Activated CD4-positive, alpha-beta T cell treated with anti-CD3 and anti-CD28 coated beads for 36 hours (primary cell): Measurements from ENCODE around the gene ROBO2. TPM values are rescaled to one million over a fixed set of nuclear protein-coding genes. Genes with fewer than 3 reads are reported as not detected.

ENCODE experiments used
- ATAC-seq: fragments of 200-7000 bp; cut with Tn5 transposase; one replicate; pipeline ENCODE4 v1.10.0; 2021; ENCODE audit warnings: mild to moderate bottlenecking, moderate library complexity
- CTCF ChIA-PET: fragments of 350-600 bp; sonication (Branson Sonifier 250); formaldehyde crosslinking; loops from one replicate; lab custom pipeline; 2021; ENCODE audit warnings: antibody characterized with exemption; lab: Charles Lee
- POLR2A ChIA-PET: fragments of 350-600 bp; sonication (Branson Sonifier 250); formaldehyde crosslinking; loops from one replicate; lab custom pipeline; 2021; ENCODE audit warnings: antibody characterized with exemption, inconsistent platforms; lab: Charles Lee
- DNase-seq: peaks from one replicate; pipeline ENCODE4 v3.0.0-alpha.2; 2020
- H3K27ac Mint-ChIP-seq: one replicate; pipeline ENCODE4 v1.8.0; 2021; ENCODE audit warnings: mixed read lengths
- H3K27me3 Mint-ChIP-seq: one replicate; pipeline ENCODE4 v1.8.0; 2021; ENCODE audit warnings: mixed read lengths
- H3K36me3 Mint-ChIP-seq: one replicate; pipeline ENCODE4 v1.8.0; 2021; ENCODE audit warnings: low read depth, mixed read lengths
- H3K4me1 Mint-ChIP-seq: one replicate; pipeline ENCODE4 v1.8.0; 2021; ENCODE audit warnings: mixed read lengths
- H3K4me3 Mint-ChIP-seq: one replicate; pipeline ENCODE4 v1.8.0; 2021; ENCODE audit warnings: mild to moderate bottlenecking, moderate library complexity, mixed read lengths
- H3K9me3 Mint-ChIP-seq: one replicate; pipeline ENCODE4 v1.8.0; 2021; ENCODE audit warnings: low read depth, mixed read lengths
- intact Hi-C, 2 experiments: fragments of 100-400 bp; cut with DNase I in 1 of 2; cut with micrococcal nuclease in 1 of 2; formaldehyde crosslinking; loops; one replicate each; pipeline versions ENCODE4 v1.14.2 to v1.15.1; 2022 to 2024; cut with DNase I, micrococcal nuclease
- total RNA-seq, 2 experiments: library from RNA; stranded (reverse); gene quantifications; one replicate each; pipeline ENCODE4 v1.2.3, GENCODE V29; 2021

ROBO2 gene
- total RNA-seq, 2 experiments from 2014 or later: not detected

DNA sequence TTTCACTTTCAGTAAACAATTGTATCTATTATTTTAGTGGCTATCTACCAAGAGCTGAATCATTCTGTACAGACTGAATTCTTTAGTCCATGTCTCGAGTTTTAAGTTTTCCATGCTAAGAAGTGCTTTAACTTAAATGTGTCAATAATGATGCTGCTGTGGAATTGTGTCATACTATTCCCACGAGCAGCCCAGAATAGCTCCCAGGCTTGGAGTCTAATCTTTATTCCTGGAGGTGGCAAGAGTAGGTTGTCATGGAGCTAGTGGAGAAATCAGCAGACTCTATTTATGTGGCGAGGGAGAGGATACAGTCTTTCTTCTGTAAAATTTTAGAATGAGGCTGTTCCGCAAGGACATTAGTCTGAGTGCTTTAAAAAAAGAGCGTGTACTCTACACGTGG lies 207.2 kb downstream of the ROBO2 start:
- CTCF ChIA-PET: no interaction called here

GRCh38 chr3:77247817-77248216 lies 207.9 kb downstream of the ROBO2 start:
- Mint-ChIP-seq H3K4me3 (no peak overlapping the region), H3K27ac (no peak overlapping the region), H3K36me3 (no peaks in the 10 kb centered on the region), H3K9me3 (peaks cover 11% of the 10 kb centered on the region), H3K27me3 (no peaks in the 10 kb centered on the region), H3K4me1 (no peaks in the 10 kb centered on the region)
- DNase-seq: no peak
- ChIA-PET POLR2A (no interaction called here), CTCF (no interaction called here)
- intact Hi-C loops: no loop called here
- ATAC-seq: no peak

More for the DNA sequence above, 207.2 kb downstream of the ROBO2 start:
- no peak for DNase-seq
- POLR2A ChIA-PET: no interaction called here
- no peak overlapping the region for H3K27ac Mint-ChIP-seq
- no peaks in the 10 kb centered on the region for H3K36me3 Mint-ChIP-seq
- peaks cover 9% of the 10 kb centered on the region for H3K9me3 Mint-ChIP-seq
- H3K4me3 Mint-ChIP-seq: no peak overlapping the region
- ATAC-seq: no peak
- intact Hi-C loops: no loop called here
- no peaks in the 10 kb centered on the region for H3K27me3 Mint-ChIP-seq
- H3K4me1 Mint-ChIP-seq: no peaks in the 10 kb centered on the region

DNA sequence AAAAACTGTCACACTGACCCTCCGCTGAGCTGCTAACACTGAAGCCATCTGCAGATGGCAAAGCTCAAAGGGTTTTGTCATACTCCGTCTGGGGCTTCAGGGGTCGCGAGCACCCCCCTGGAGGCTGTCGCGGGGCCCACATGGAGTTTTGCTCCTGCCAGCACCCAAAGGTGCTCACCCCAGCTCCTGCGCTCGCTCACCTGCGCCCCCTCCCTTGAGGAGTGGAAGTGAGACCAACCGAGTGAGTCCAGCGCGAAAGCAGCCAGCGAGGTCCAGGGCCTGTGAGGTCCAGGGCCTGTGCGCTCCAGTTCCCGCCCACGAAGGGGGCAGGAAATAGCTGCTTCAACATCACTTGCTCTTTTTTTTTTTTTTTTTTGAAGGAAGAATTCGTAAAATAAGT lies 208.5 kb downstream of the ROBO2 start:
- POLR2A ChIA-PET: no interaction called here
- no peak for ATAC-seq
- CTCF ChIA-PET: no interaction called here
- H3K36me3 Mint-ChIP-seq: no peaks in the 10 kb centered on the region
- intact Hi-C loops: no loop called here
- no peak overlapping the region for H3K27ac Mint-ChIP-seq
- no peaks in the 10 kb centered on the region for H3K4me1 Mint-ChIP-seq
- peaks cover 11% of the 10 kb centered on the region for H3K9me3 Mint-ChIP-seq
- H3K4me3 Mint-ChIP-seq: no peak overlapping the region
- no peaks in the 10 kb centered on the region for H3K27me3 Mint-ChIP-seq
- no peak for DNase-seq

DNA sequence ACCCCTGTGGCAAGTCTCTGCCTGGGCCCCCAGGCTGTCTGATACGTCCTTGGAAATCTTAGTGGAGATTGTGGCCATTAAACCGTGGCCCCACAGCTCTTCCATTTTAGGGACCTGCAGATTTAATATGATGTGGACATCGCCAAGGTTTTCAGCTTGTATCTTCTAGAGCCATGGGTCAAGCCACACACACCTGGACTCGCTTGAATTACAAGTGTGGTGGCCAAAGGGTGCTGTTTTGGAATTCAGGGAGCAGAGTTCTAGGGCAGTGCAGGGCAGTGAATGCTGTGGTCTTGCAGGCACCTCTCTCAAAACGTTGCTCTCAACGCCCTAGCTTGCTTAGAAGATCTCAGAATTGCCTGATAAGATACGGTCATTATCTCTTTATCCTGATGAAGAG lies 211.2 kb downstream of the ROBO2 start:
- ChIA-PET POLR2A (no interaction called here), CTCF (no interaction called here)
- Mint-ChIP-seq H3K4me3 (no peak overlapping the region), H3K4me1 (no peaks in the 10 kb centered on the region), H3K27me3 (no peaks in the 10 kb centered on the region), H3K9me3 (peaks cover 7% of the 10 kb centered on the region), H3K36me3 (no peaks in the 10 kb centered on the region), H3K27ac (no peak overlapping the region)
- no peak for ATAC-seq
- DNase-seq: no peak
- intact Hi-C loops: no loop called here

DNA sequence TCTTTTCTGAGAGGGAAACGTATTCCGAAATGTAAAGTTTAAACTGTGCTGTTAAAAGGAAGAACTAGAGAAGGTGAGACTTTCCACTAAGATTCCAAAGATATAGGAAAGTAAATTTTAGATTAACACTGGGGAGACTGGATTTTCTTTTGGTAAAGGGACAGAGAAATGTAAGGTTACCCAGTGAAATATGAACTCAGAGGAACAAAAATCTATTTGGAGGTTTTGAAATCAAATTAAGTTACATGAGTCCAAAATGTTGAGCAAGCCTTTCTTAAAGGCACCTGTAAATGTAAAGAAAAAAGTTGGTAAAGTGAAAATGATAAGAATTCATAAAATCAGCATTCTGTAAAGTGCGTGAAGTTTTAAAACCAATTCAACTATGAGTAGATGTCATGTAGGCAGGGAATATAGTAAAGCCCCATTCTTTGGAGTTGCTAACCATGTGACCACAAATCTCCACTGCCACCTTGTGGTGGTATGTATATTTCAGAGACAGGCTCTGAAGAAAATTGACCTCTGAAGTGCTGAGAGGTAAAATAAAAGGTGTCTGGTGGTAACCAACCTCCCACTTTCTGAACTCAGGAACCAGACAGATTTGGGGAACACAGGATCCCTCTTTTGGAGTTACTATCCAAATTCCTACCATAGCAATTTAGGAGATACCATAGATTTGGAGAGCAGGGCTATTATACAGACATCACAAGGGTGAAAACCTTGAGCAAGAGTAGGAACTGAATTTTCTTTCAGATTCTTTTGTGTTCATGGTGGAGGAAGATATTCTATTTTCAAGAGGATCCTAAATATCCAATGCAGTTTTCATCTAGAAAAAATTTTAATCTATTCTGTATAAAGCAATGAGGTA lies 215.3 kb downstream of the ROBO2 start:
- intact Hi-C loops: loop anchor here in 1 of 2 experiments (1.0 kb wide), 1 partner anchor 217 kb away; no protein-coding TSS in a partner anchor
- POLR2A ChIA-PET: no interaction called here
- no peaks in the 10 kb centered on the region for H3K27me3 Mint-ChIP-seq
- DNase-seq (peak; percentile 32), ATAC-seq (no peak)
- H3K27ac Mint-ChIP-seq: no peak overlapping the region
- H3K4me3 Mint-ChIP-seq: no peak overlapping the region
- CTCF ChIA-PET: no interaction called here
- H3K4me1 Mint-ChIP-seq: no peaks in the 10 kb centered on the region
- H3K9me3 Mint-ChIP-seq: peaks cover 7% of the 10 kb centered on the region
- H3K36me3 Mint-ChIP-seq: no peaks in the 10 kb centered on the region

GRCh38 chr3:77256584-77257503 lies 216.9 kb downstream of the ROBO2 start:
- Mint-ChIP-seq H3K4me1 (no peaks in the 10 kb centered on the region), H3K27me3 (no peaks in the 10 kb centered on the region), H3K4me3 (no peak overlapping the region), H3K9me3 (peaks cover 7% of the 10 kb centered on the region), H3K27ac (no peak overlapping the region), H3K36me3 (no peaks in the 10 kb centered on the region)
- POLR2A ChIA-PET: no interaction called here
- no peak for DNase-seq
- CTCF ChIA-PET: interaction anchor here (0.6 to 0.7 kb wide), 2 partner anchors 379 to 395 kb away, joined by 3 to 4 read pairs; no protein-coding TSS in a partner anchor
- ATAC-seq: no peak
- intact Hi-C loops: no loop called here

GRCh38 chr3:77259694-77260093 lies 219.8 kb downstream of the ROBO2 start:
- Mint-ChIP-seq H3K36me3 (no peaks in the 10 kb centered on the region), H3K9me3 (peaks cover 5% of the 10 kb centered on the region), H3K4me3 (no peak overlapping the region), H3K27me3 (no peaks in the 10 kb centered on the region), H3K4me1 (no peaks in the 10 kb centered on the region), H3K27ac (no peak overlapping the region)
- DNase-seq (no peak), ATAC-seq (no peak)
- intact Hi-C loops: no loop called here
- CTCF ChIA-PET: no interaction called here
- POLR2A ChIA-PET: no interaction called here

- Mint-ChIP-seq H3K36me3 (no peaks in the 10 kb centered on the region), H3K4me1 (no peaks in the 10 kb centered on the region), H3K27ac (no peak overlapping the region), H3K4me3 (no peak overlapping the region), H3K9me3 (peaks cover 10% of the 10 kb centered on the region), H3K27me3 (no peaks in the 10 kb centered on the region)
- ChIA-PET CTCF (no interaction called here), POLR2A (no interaction called here)
- ATAC-seq (no peak), DNase-seq (no peak)
- intact Hi-C loops: no loop called here
These were observed 222.5 kb downstream of the ROBO2 start for GRCh38 chr3:77262361-77262760.

DNA sequence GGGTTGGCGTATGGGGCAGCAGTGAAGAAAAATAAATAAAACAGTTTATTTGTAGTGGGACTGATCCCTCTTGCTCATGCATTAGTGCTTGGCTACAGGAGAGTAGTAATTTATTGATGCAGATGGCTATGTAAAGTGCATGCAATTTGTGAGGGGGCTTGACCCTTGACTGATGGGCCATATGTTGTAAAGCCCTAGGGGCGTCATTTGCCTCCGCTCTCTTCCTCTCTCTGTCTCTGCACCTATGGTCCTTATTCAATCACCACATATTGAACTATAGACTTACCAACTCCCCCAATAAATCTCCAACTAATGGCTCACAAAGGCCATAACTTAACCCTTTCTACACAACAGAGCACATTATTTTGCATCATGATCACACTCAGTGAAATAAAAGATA lies 227.7 kb downstream of the ROBO2 start:
- no peak for DNase-seq
- POLR2A ChIA-PET: no interaction called here

DNA sequence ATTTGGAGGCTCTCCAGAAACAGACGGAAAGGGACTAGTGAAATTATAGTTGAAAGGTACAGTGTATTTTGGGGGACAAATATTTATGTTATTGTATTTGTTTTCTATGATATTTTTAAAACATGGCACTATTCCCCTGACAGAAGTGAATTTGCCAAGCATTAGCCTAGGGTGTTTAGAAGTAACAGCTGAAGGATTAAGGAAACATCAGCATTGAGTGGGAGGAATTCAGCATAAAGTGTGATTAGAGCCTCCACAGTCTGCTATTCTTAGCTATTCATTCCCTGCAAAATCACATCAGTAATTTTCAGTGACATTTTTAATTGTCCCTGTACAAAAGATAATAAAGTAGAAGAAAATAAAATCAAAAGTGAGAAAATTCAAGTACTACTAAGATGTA lies 231.4 kb downstream of the ROBO2 start:
- ChIA-PET CTCF (no interaction called here), POLR2A (no interaction called here)
- Mint-ChIP-seq H3K27me3 (no peaks in the 10 kb centered on the region), H3K4me3 (no peak overlapping the region), H3K9me3 (peaks cover 2% of the 10 kb centered on the region), H3K4me1 (no peaks in the 10 kb centered on the region), H3K36me3 (no peaks in the 10 kb centered on the region), H3K27ac (no peak overlapping the region)
- no peak for DNase-seq
- intact Hi-C loops: no loop called here
- no peak for ATAC-seq

More for the DNA sequence above, 227.7 kb downstream of the ROBO2 start:
- H3K27me3 Mint-ChIP-seq: no peaks in the 10 kb centered on the region
- H3K9me3 Mint-ChIP-seq: peaks cover 7% of the 10 kb centered on the region
- no peaks in the 10 kb centered on the region for H3K4me1 Mint-ChIP-seq
- H3K27ac Mint-ChIP-seq: no peak overlapping the region
- no peak overlapping the region for H3K4me3 Mint-ChIP-seq
- no peaks in the 10 kb centered on the region for H3K36me3 Mint-ChIP-seq
- intact Hi-C loops: no loop called here
- ATAC-seq: no peak
- CTCF ChIA-PET: interaction anchor here (0.7 kb wide), 1 partner anchor 106 kb away, joined by 4 read pairs; no protein-coding TSS in a partner anchor

DNA sequence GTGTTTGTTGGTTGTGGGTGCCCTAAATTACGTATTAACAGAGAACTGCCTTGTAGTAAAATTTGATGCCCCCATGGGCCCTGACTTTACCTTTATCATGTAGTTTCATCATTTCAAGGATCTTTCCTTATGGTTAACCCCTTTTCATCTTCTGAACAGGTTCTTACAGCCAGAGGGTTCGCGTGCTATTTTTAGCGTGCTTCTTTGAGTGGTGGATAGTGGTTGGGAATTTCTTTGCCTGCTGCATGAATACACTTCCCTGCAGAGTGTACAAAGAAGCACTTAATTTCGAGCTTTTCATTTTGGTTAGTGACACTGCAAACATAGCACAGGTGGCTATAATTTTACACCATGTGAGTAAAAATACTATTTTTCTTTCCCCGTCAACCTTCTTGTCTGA lies 231.8 kb downstream of the ROBO2 start:
- Mint-ChIP-seq H3K27ac (no peak overlapping the region), H3K4me1 (no peaks in the 10 kb centered on the region), H3K9me3 (peaks cover 2% of the 10 kb centered on the region), H3K4me3 (no peak overlapping the region), H3K27me3 (no peaks in the 10 kb centered on the region), H3K36me3 (no peaks in the 10 kb centered on the region)
- DNase-seq (no peak), ATAC-seq (no peak)
- POLR2A ChIA-PET: no interaction called here
- intact Hi-C loops: no loop called here
- CTCF ChIA-PET: no interaction called here
